Measurements from ENCODE around the gene LYPD6B. TPM values are rescaled to one million over a fixed set of nuclear protein-coding genes. Genes with fewer than 3 reads are reported as not detected.
A peak's percentile ranks its signal among the peaks of the same experiment; 100 is the strongest.

Gene LYPD6B
- total and polyA plus RNA-seq, 2 donors (not counting 3 experiments of a cell fraction or from before 2014, with no cell fraction given): not detected

DNA sequence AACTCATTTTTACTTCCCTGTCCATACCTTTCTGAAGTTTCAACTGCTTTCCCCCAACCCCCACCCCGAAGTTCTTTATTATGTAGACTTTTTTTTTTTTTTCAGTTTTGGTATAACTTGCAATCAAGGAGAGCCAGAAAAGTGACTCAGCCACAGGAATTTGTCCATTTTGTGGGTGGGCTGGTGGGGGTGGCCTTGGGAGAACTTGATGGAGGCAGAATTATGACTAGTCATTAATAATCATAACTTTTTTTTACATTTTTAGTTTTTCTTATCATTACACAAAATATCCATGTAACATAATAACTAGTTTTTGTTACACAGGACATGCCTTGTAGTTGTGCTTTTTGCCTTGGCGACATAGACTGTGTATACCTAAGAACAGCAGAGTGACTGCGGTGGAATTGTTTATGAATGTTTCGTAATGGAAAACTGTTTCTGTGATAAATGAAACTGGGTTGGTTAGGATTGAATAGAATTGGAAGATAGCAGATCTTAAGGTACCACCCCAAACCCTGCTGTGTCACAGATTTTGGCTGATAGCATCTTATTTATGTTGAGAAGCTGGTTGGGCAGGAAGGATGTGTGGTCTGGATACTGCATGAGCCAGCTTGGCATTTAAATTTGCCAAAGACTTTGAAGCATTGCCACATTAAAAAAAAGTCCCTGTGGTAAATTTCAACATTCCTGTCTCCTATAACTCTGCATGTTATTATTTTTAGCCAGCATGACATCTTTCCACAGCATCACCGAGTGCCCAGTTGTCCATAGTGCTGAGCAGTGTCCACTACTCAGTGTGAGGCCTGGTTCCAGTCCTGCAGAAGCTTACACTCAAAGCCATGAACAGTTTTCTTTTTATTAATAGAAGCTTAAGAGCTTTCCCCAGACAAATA, 30.7 kb downstream of the LYPD6B start:
- BruUV-seq (replicated peaks): no TSS peak
- no peak overlapping the region for H3K9ac ChIP-seq (replicated peaks; ENCODE audit: extremely low read depth, insufficient read depth, low read length)
- peak; percentile 55 for FAIRE-seq

DNA sequence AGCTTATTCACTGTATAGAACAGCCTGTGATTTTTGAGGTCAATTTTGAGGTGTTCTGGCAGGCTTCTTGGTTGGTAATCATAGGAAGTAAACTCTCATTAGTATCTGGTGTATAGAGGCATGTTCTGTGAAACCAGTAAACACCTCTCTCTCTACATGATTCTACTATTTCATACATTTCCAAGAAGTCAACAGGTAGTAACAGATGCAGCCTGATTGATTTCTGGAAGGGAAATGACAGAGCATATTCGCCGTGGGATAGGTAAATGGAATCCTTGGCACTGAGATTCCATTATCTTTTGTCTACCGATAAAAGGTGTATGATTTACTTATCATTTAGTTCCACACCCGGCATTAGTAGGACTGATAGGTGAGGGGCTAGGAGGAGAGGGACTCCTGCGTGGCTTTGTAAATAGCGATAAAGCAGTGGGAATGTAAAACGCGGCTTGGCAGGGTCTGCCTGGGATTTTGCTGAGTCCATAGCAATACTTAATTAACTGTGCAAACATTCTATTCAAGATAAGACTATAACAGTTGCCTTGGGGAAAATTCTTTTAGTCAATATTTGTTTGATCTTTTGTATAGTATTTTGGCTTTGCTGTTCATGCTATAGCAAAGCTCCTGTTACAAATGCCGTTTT, 32.3 kb downstream of the LYPD6B start:
- ChIA-PET POLR2A (no interaction called here), CTCF (no interaction called here)
- no peak overlapping the region for H3K9ac ChIP-seq (replicated peaks; ENCODE audit: extremely low read depth, insufficient read depth, low read length)
- intact Hi-C loops (cut with micrococcal nuclease) (no loop called here), dilution Hi-C loops (cut with MboI; ENCODE audit: extremely low pct_ligation_motif_present, low sequenced_read_pairs) (no loop called here)
- no peaks in the 10 kb centered on the region for H3K27me3 ChIP-seq (ENCODE audit: control insufficient read depth in 2 of 2, insufficient read depth in 2 of 2, low read length in 2 of 2)
- H3K79me2 ChIP-seq (ENCODE audit: control insufficient read depth, insufficient read depth, low read length): no peaks in the 10 kb centered on the region
- DNase-seq (ENCODE audit: low read depth, low spot score): no peak
- H3K36me3 ChIP-seq (ENCODE audit: control insufficient read depth in 2 of 2, extremely low read depth in 1 of 2, insufficient read depth in 2 of 2, low read length in 2 of 2): no peaks in the 10 kb centered on the region
- BruUV-seq (replicated peaks): no TSS peak
- H3K4me3 ChIP-seq (replicated peaks in 1 of 3; ENCODE audit: insufficient read depth in 1 of 3, low read depth in 1 of 3, low read length in 3 of 3): no peak overlapping the region
- peaks cover 11% of the 10 kb centered on the region for H3K4me1 ChIP-seq (ENCODE audit: control insufficient read depth, extremely low read depth, insufficient read depth, low read length)
- H4K20me1 ChIP-seq (replicated peaks; ENCODE audit: control insufficient read depth, extremely low read depth, insufficient read depth, low read length): no peaks in the 10 kb centered on the region
- no peaks in the 10 kb centered on the region for H3K9me3 ChIP-seq (replicated peaks; ENCODE audit: control insufficient read depth, insufficient read depth, low read length)
- H3K27ac ChIP-seq (ENCODE audit: insufficient read depth, low read depth, low read length): no peak overlapping the region
- H2AFZ ChIP-seq (ENCODE audit: low read depth, low read length): no peak overlapping the region
- no peak for FAIRE-seq
- no peaks in the 10 kb centered on the region for H3K9me1 ChIP-seq (replicated peaks; ENCODE audit: control insufficient read depth, extremely low read depth, insufficient read depth, low read length)
- H3K4me2 ChIP-seq (ENCODE audit: insufficient read depth, low read length): no peak overlapping the region
- TF ChIP-seq MAX (IDR thresholded peaks at IDR 0.05; ENCODE audit: insufficient read depth, insufficient read length): no peak
- TF ChIP-seq EZH2 (IDR thresholded peaks at IDR 0.05; ENCODE audit: borderline replicate concordance, low read depth, low read length, severe bottlenecking): no peak
- no peak for TF ChIP-seq GATA2 (IDR thresholded peaks at IDR 0.05; ENCODE audit: insufficient read depth, insufficient read length, low read depth, low read length)
- no peak for TF ChIP-seq CTCF (IDR thresholded peaks at IDR 0.05; ENCODE audit: extremely low read depth in 1 of 2, insufficient read depth in 1 of 2, low read depth in 1 of 2, low read length in 2 of 2)
- no peak for TF ChIP-seq JUN (IDR thresholded peaks at IDR 0.05; ENCODE audit: borderline replicate concordance, insufficient read depth, insufficient read length, low read depth)
- TF ChIP-seq POLR2AphosphoS5 (IDR thresholded peaks at IDR 0.05; ENCODE audit: insufficient read depth, low read depth, low read length): no peak
- TF ChIP-seq POLR2A (IDR thresholded peaks at IDR 0.05; ENCODE audit: low read depth, low read length): no peak
- no peak for TF ChIP-seq MYC (IDR thresholded peaks at IDR 0.05; ENCODE audit: low read depth, low read length)
- no peak for TF ChIP-seq FOS (IDR thresholded peaks at IDR 0.05; ENCODE audit: borderline replicate concordance, insufficient read depth, low read length)

More for the DNA sequence above, 30.7 kb downstream of the LYPD6B start:
- no peak for TF ChIP-seq JUN (IDR thresholded peaks at IDR 0.05; ENCODE audit: borderline replicate concordance, insufficient read depth, insufficient read length, low read depth)
- TF ChIP-seq GATA2 (IDR thresholded peaks at IDR 0.05; ENCODE audit: insufficient read depth, insufficient read length, low read depth, low read length): peak; percentile 91
- no peak for TF ChIP-seq MYC (IDR thresholded peaks at IDR 0.05; ENCODE audit: low read depth, low read length)
- ChIA-PET POLR2A (no interaction called here), CTCF (interaction anchor here (1.1 kb wide), 1 partner anchor 10 kb away, joined by 3 read pairs; no protein-coding TSS in a partner anchor)
- Histone ChIP-seq H4K20me1 (replicated peaks; ENCODE audit: control insufficient read depth, extremely low read depth, insufficient read depth, low read length) (no peaks in the 10 kb centered on the region), H3K4me3 (replicated peaks in 1 of 3; ENCODE audit: insufficient read depth in 1 of 3, low read depth in 1 of 3, low read length in 3 of 3) (no peak overlapping the region), H3K79me2 (ENCODE audit: control insufficient read depth, insufficient read depth, low read length) (no peaks in the 10 kb centered on the region), H3K36me3 (ENCODE audit: control insufficient read depth in 2 of 2, extremely low read depth in 1 of 2, insufficient read depth in 2 of 2, low read length in 2 of 2) (no peaks in the 10 kb centered on the region), H3K9me3 (replicated peaks; ENCODE audit: control insufficient read depth, insufficient read depth, low read length) (no peaks in the 10 kb centered on the region), H3K27ac (ENCODE audit: insufficient read depth, low read depth, low read length) (peak overlapping the region; percentile 41), H2AFZ (ENCODE audit: low read depth, low read length) (peak overlapping the region; percentile 70), H3K4me1 (ENCODE audit: control insufficient read depth, extremely low read depth, insufficient read depth, low read length) (peaks cover 11% of the 10 kb centered on the region), H3K4me2 (ENCODE audit: insufficient read depth, low read length) (peak overlapping the region; percentile 47), H3K9me1 (replicated peaks; ENCODE audit: control insufficient read depth, extremely low read depth, insufficient read depth, low read length) (no peaks in the 10 kb centered on the region), H3K27me3 (ENCODE audit: control insufficient read depth in 2 of 2, insufficient read depth in 2 of 2, low read length in 2 of 2) (no peaks in the 10 kb centered on the region)
- dilution Hi-C loops (cut with MboI; ENCODE audit: extremely low pct_ligation_motif_present, low sequenced_read_pairs): no loop called here
- intact Hi-C loops (cut with micrococcal nuclease): no loop called here
- DNase-seq (ENCODE audit: low read depth, low spot score): peak; percentile 63

All from endothelial cell of umbilical vein (primary cell).